A673 (cell line): ENCODE results near the gene PSMG2.

Experiments used
- CTCF ChIP-seq: fragments of 300-800, 200-600 bp; sonication (generic); conservative IDR thresholded peaks from 2 replicates; pipeline ENCODE4 v1.5.1; 2017; ENCODE audit warnings: low read depth, mild to moderate bottlenecking, antibody characterized with exemption, low read length, moderate library complexity, mixed read lengths
- EZH2 ChIP-seq: fragments of 200-600 bp; sonication (generic); IDR thresholded peaks from 2 replicates; pipeline ENCODE4 v1.6.1; 2017; ENCODE audit warnings: borderline replicate concordance, low read depth, mild to moderate bottlenecking, mixed read lengths, antibody characterized with exemption, low read length; ENCODE audit not compliant: poor library complexity, severe bottlenecking

GRCh38 chr18:12726331-12726730 is 23.5 kb downstream of the PSMG2 start:
- TF ChIP-seq CTCF (no peak), EZH2 (no peak)
